ENCODE results near the gene PANX2. TPM values are rescaled to one million over a fixed set of nuclear protein-coding genes. Genes with fewer than 3 reads are reported as not detected.

PANX2 gene
- total and polyA plus RNA-seq, 2 of the 13 experiments (the other 11 are each of a cell fraction or from before 2014, with no cell fraction given): 0.15 to 1.1 TPM

- no peak for TF ChIP-seq RNF219 (CRISPR knock-in tag; IDR thresholded peaks at IDR 0.05)
- no peak for TF ChIP-seq MTERF4 (CRISPR knock-in tag; IDR thresholded peaks at IDR 0.05)
- 0 out of 2 replicates have a peak, but pooled peaks have one; percentile 25 for TF ChIP-seq ZFP41 (CRISPR knock-in tag; IDR thresholded peaks at IDR 0.05; ENCODE audit: borderline replicate concordance)
- TF ChIP-seq SUZ12 (IDR thresholded peaks at IDR 0.05; ENCODE audit: low read depth, low read length): no peak
- no peak for TF ChIP-seq PTBP1 (IDR thresholded peaks at IDR 0.05; ENCODE audit: low read depth, low read length, poor library complexity, severe bottlenecking)
- TF ChIP-seq ZNF331 (CRISPR knock-in tag; IDR thresholded peaks at IDR 0.05): peak; percentile 43; the same call in 1 of the 2 replicates
- TF ChIP-seq NFKB2 (CRISPR knock-in tag; IDR thresholded peaks at IDR 0.05; ENCODE audit: borderline replicate concordance): peak; percentile 66; the same call in 1 of the 2 replicates
- peak; percentile 97 for TF ChIP-seq HNF4G (IDR thresholded peaks at IDR 0.05; ENCODE audit: borderline replicate concordance, low read depth, low read length)
- TF ChIP-seq HNF4G (CRISPR knock-in tag; IDR thresholded peaks at IDR 0.05; ENCODE audit: borderline replicate concordance, low read depth): peak; percentile 81
- TF ChIP-seq ZNF850 (CRISPR knock-in tag; conservative IDR thresholded peaks at IDR 0.05): no peak
- no peak for TF ChIP-seq NKX3-1 (CRISPR knock-in tag; IDR thresholded peaks at IDR 0.05)
- TF ChIP-seq LBX2 (CRISPR knock-in tag; IDR thresholded peaks at IDR 0.05; ENCODE audit: borderline replicate concordance): no peak
- TF ChIP-seq NR2C2 (CRISPR knock-in tag; IDR thresholded peaks at IDR 0.05; ENCODE audit: borderline replicate concordance): peak; percentile 91
- TF ChIP-seq ZNF768 (CRISPR knock-in tag; IDR thresholded peaks at IDR 0.05): no peak
- TF ChIP-seq MZF1 (CRISPR knock-in tag; IDR thresholded peaks at IDR 0.05; ENCODE audit: borderline replicate concordance): no peak
- no peak for TF ChIP-seq HOXA3 (CRISPR knock-in tag; IDR thresholded peaks at IDR 0.05)
- TF ChIP-seq ZNF275 (CRISPR knock-in tag; IDR thresholded peaks at IDR 0.05; ENCODE audit: borderline replicate concordance): no peak
- TF ChIP-seq CBX5 (CRISPR knock-in tag; IDR thresholded peaks at IDR 0.05; ENCODE audit: borderline replicate concordance): 0 out of 2 replicates have a peak, but pooled peaks have one; percentile 21
- TF ChIP-seq THYN1 (CRISPR knock-in tag; IDR thresholded peaks at IDR 0.05; ENCODE audit: borderline replicate concordance, low read depth): no peak
- no peak for TF ChIP-seq ARID2 (CRISPR knock-in tag; IDR thresholded peaks at IDR 0.05; ENCODE audit: borderline replicate concordance)
- TF ChIP-seq ZNF503 (CRISPR knock-in tag; IDR thresholded peaks at IDR 0.05): no peak
Observed at GRCh38 chr22:50146439-50147238, 23.9 kb upstream of the PANX2 start (continued).

All from HepG2 (cell line).